GM23248 (cell line): Measurements from ENCODE around the gene ACTR3C.

Source experiments
- EZH2 ChIP-seq: fragments of 200-600 bp; sonication (generic); IDR thresholded peaks from 2 replicates; pipeline ENCODE4 v1.6.1; 2018; ENCODE audit warnings: antibody characterized with exemption, mild to moderate bottlenecking; ENCODE audit not compliant: insufficient read depth, poor library complexity, severe bottlenecking
- EZH2phosphoT487 ChIP-seq: fragments of 200-600 bp; sonication (generic); IDR thresholded peaks from 2 replicates; pipeline ENCODE4 v1.6.1; 2018; ENCODE audit warnings: antibody characterized with exemption, moderate library complexity, mild to moderate bottlenecking, low read depth; ENCODE audit not compliant: insufficient read depth

- no peak for TF ChIP-seq EZH2
- no peak for TF ChIP-seq EZH2phosphoT487
These were observed 47.3 kb upstream of the ACTR3C start for GRCh38 chr7:150370612-150371071.
